ENCODE measurements around the gene EXOC3L4. TPM values are rescaled to one million over a fixed set of nuclear protein-coding genes. Genes with fewer than 3 reads are reported as not detected.
A peak's percentile ranks its signal among the peaks of the same experiment; 100 is the strongest.

The EXOC3L4 gene
- total RNA-seq, 4 donors from 2014 or later = 0.93 to 5.2 (median 1.3) TPM; not detected in 1

DNA sequence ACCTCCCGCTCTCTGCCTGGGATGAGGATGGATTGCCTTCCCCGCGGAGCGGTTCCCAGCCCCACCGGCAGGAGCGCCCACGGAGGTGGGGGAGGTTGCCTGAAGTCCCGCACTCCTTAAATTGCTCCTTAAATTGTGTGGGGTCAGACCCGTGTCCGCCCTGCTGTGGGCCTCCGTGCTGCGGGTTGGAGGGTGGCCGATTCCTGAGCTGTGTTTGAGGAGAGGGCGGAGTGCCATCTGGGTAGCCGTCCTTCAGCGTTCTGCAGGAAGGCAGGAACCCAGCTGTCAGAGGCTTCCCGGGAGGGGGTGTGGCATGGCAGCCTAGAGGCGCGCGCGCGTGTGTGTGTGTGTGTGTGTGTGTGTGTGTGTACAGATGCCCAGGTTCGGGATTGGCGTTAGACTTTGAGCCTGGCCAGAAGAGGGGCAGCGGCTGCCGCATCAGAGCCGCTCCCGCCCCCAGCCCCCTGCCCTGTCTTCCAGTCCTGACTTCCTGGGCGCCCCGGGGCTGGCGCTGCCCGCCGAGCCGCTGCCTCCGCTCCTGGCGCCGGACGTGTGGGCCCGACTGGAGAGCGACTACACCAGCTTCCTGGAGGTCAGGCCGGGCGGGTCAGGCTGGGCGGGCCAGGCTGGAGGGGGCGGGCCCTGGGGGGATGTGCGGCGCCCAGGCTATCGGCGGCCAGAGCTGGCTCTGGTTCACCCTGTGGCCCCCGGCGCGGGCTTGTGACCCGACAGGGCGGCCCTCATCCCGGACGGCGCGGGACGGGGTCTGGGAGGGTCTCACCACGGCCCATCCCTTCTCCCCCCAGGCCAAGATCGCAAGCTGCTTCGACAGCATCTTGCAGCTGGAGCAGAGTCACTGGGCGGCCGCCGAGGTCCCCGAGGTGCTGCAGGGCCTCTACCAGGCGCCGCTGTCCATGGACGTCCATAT is 9.2 kb downstream of the EXOC3L4 start:
- ATAC-seq (ENCODE audit: low FRiP score) = peak; percentile 24
- TF ChIP-seq CTCF (IDR thresholded peaks at IDR 0.05) = no peak

GRCh38 chr14:103104389-103104653 is 9.8 kb downstream of the EXOC3L4 start:
- TF ChIP-seq CTCF (IDR thresholded peaks at IDR 0.05) = no peak
- DNase-seq (ENCODE audit: low spot score) (no peak), ATAC-seq (ENCODE audit: low FRiP score) (no peak)

More for the DNA sequence above, 9.2 kb downstream of the EXOC3L4 start:
- no peak for DNase-seq (ENCODE audit: low spot score)

GRCh38 chr14:103104654-103105452 is 10.3 kb downstream of the EXOC3L4 start:
- ATAC-seq (ENCODE audit: low FRiP score) (peak; percentile 48), DNase-seq (ENCODE audit: low spot score) (no peak)
- peak in 2 of 3 donors; percentile 75 to 80 for TF ChIP-seq CTCF (IDR thresholded peaks at IDR 0.05)

DNA sequence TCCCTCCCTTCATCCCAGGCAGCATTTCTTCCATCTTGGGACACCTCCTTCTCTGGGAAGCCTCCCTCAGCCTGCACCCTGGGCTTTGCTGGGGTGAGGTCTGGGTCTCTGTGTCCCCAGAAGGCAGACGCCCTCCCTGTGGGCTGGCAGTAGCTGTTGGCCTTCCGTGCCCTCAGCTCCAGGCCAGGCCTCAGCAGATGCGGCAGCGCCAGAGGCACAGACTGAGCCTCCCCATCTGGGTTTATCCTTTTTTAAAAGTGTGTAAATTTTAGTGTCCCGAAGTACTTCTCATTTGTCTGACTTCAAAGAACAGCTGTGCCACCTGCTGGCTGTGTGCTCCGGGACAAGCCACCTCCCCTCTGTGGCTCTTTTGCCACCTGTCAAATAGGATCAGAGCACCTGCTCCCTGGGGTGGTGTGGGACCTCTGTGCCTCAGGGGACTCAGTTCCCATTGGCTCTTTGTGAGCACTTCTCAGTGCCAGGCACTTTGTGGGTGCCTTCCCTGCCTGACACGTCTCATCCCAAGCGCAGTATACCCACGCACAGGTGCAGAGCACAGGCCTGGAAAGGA is 11.1 kb downstream of the EXOC3L4 start:
- TF ChIP-seq CTCF (IDR thresholded peaks at IDR 0.05) = no peak
- no peak for ATAC-seq (ENCODE audit: low FRiP score)

GRCh38 chr14:103107455-103107854 is 12.9 kb downstream of the EXOC3L4 start:
- no peak for DNase-seq (ENCODE audit: low spot score)
- TF ChIP-seq CTCF (IDR thresholded peaks at IDR 0.05) = no peak
- no peak for ATAC-seq (ENCODE audit: low FRiP score)

More for the DNA sequence above, 11.1 kb downstream of the EXOC3L4 start:
- DNase-seq (ENCODE audit: low spot score) = no peak

DNA sequence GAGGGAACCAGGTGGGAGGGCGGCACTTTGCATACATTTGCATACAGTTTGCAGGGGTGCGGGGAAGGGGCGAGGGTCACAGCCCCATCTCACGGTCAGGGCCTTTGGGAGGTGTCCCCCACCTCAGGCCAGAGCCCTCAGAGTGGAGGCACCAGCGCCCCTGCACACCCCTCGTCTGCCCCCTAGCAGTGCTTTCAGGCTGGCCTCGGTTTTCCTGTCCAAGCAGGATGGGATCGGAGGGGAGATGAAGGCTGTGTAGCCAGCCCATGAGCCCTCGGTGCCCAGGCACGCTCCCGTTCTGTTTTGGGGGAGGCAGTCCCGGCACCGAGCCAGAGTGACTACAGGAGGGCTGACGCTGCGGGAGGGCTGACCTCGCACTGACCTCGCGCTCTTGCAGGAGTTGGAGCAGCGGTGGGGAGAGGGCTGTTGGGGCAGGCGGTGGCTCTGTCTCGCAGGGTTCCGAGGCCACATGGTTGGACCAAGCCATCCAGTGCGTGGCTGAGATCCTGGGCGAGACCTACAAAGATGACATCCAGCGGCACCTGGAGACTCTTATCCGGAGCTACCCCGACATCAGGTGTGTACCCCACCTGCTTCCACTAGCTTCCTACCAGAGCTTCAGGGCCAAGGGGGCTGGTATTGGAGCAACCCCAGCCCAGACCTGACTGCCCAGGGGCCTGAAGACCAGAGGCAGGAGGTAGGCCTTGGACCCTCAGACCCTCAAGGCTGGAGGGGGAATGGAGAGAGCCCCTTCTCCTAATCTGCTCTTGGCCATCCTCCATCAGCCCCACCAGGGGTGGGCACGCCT is 13.6 kb downstream of the EXOC3L4 start:
- TF ChIP-seq CTCF (IDR thresholded peaks at IDR 0.05) = no peak
- ATAC-seq (ENCODE audit: low FRiP score) (no peak), DNase-seq (ENCODE audit: low spot score) (no peak)

Measured in omental fat pad (tissue), 4 donors.